ENCODE data around the gene ZBTB7C. TPM values are rescaled to one million over a fixed set of nuclear protein-coding genes. Genes with fewer than 3 reads are reported as not detected.

ZBTB7C gene
- polyA plus RNA-seq, 1 of the 3 experiments (the other 2 are of a cell fraction) = 0.05 TPM

DNA sequence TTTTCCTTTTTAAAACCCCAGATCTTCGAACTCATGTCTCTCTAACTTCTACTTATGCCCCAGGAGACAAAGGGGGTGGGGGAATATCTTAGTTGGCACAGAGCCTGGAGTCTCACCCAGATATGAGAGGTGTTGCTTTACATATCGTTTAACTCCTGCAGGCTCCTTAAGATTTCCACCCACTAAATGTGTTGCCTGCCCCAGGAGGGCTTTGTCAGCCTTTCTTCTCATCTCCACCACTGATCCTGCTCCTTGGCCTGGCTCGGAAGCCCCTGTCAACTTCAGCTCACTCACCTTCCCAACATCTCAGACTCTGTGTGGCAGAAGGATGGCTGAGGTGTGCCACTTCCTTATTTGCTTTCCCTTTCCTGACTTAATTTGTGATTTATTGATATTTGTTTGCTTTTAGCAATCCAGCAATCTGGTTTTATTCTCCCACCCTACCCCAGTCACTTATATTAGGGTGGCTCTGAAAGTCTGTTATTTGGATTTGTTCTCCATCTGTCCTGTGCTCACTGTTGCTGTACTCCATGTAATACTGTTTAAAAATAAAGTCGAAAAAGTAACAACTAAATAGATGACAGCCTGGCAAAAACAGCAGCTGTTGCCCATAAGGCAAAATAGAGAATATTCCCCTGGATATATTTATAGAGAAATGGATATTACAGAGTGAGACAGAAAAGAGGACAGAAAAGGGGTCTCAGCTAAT is 200.6 kb downstream of the ZBTB7C start:
- CTCF ChIA-PET = interaction anchor here (1.1 to 2.0 kb wide), 6 partner anchors 11 to 237 kb away, joined by 3 to 6 read pairs (median 4); no protein-coding TSS in a partner anchor
- no peak for TF ChIP-seq NFIC (IDR thresholded peaks at IDR 0.05; ENCODE audit: borderline replicate concordance)
- TF ChIP-seq FOSL2 (IDR thresholded peaks at IDR 0.05; ENCODE audit: borderline replicate concordance, low read depth) = no peak
- no peak for TF ChIP-seq SIN3A (IDR thresholded peaks at IDR 0.05; ENCODE audit: borderline replicate concordance, low read depth, low read length)
- TF ChIP-seq, protein P1, sequence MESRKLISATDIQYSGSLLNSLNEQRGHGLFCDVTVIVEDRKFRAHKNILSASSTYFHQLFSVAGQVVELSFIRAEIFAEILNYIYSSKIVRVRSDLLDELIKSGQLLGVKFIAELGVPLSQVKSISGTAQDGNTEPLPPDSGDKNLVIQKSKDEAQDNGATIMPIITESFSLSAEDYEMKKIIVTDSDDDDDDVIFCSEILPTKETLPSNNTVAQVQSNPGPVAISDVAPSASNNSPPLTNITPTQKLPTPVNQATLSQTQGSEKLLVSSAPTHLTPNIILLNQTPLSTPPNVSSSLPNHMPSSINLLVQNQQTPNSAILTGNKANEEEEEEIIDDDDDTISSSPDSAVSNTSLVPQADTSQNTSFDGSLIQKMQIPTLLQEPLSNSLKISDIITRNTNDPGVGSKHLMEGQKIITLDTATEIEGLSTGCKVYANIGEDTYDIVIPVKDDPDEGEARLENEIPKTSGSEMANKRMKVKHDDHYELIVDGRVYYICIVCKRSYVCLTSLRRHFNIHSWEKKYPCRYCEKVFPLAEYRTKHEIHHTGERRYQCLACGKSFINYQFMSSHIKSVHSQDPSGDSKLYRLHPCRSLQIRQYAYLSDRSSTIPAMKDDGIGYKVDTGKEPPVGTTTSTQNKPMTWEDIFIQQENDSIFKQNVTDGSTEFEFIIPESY (IDR thresholded peaks at IDR 0.05; ENCODE audit: borderline replicate concordance, low read depth) = no peak
- no peak for TF ChIP-seq MXI1 (IDR thresholded peaks at IDR 0.05; ENCODE audit: low read depth, low read length)
- H3K9me3 ChIP-seq = no peaks in the 10 kb centered on the region

DNA sequence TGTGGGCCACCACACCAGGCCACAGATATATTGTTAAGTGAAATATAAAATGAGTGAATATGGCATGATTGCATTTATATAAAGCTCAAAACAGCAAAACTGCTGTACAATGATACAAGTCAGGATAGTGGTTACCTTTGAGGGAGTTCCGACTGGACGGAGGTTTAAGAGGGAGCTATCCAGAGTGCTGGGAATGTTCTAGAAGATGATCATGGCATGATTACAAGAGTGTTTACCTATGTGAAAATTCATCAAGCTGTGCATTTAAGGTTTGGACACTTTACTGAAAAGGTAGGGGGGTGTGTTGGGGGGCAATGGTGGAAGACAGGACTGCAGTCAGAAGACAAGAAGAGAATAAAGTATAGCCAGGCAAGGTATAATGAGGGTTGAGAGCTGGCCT is 201.4 kb downstream of the ZBTB7C start:
- H3K27me3 ChIP-seq (ENCODE audit: insufficient read depth) = no peaks in the 10 kb centered on the region
- H3K9me3 ChIP-seq = no peaks in the 10 kb centered on the region
- H4K20me1 ChIP-seq (ENCODE audit: insufficient read depth) = no peaks in the 10 kb centered on the region
- POLR2A ChIA-PET = no interaction called here
- H3K27ac ChIP-seq (ENCODE audit: low read depth in 2 of 2, low read length in 1 of 2) = no peak overlapping the region
- no peak overlapping the region for H3K4me3 ChIP-seq (ENCODE audit: low read depth in 2 of 2, low read length in 1 of 2)
- H3K9me2 ChIP-seq = no peaks in the 10 kb centered on the region
- TF ChIP-seq, protein P2, sequence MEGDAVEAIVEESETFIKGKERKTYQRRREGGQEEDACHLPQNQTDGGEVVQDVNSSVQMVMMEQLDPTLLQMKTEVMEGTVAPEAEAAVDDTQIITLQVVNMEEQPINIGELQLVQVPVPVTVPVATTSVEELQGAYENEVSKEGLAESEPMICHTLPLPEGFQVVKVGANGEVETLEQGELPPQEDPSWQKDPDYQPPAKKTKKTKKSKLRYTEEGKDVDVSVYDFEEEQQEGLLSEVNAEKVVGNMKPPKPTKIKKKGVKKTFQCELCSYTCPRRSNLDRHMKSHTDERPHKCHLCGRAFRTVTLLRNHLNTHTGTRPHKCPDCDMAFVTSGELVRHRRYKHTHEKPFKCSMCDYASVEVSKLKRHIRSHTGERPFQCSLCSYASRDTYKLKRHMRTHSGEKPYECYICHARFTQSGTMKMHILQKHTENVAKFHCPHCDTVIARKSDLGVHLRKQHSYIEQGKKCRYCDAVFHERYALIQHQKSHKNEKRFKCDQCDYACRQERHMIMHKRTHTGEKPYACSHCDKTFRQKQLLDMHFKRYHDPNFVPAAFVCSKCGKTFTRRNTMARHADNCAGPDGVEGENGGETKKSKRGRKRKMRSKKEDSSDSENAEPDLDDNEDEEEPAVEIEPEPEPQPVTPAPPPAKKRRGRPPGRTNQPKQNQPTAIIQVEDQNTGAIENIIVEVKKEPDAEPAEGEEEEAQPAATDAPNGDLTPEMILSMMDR (IDR thresholded peaks at IDR 0.05) = no peak
- TF ChIP-seq POLR2AphosphoS5 (IDR thresholded peaks at IDR 0.05; ENCODE audit: low read depth, low read length) = no peak
- TF ChIP-seq, protein P3, sequence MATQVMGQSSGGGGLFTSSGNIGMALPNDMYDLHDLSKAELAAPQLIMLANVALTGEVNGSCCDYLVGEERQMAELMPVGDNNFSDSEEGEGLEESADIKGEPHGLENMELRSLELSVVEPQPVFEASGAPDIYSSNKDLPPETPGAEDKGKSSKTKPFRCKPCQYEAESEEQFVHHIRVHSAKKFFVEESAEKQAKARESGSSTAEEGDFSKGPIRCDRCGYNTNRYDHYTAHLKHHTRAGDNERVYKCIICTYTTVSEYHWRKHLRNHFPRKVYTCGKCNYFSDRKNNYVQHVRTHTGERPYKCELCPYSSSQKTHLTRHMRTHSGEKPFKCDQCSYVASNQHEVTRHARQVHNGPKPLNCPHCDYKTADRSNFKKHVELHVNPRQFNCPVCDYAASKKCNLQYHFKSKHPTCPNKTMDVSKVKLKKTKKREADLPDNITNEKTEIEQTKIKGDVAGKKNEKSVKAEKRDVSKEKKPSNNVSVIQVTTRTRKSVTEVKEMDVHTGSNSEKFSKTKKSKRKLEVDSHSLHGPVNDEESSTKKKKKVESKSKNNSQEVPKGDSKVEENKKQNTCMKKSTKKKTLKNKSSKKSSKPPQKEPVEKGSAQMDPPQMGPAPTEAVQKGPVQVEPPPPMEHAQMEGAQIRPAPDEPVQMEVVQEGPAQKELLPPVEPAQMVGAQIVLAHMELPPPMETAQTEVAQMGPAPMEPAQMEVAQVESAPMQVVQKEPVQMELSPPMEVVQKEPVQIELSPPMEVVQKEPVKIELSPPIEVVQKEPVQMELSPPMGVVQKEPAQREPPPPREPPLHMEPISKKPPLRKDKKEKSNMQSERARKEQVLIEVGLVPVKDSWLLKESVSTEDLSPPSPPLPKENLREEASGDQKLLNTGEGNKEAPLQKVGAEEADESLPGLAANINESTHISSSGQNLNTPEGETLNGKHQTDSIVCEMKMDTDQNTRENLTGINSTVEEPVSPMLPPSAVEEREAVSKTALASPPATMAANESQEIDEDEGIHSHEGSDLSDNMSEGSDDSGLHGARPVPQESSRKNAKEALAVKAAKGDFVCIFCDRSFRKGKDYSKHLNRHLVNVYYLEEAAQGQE (IDR thresholded peaks at IDR 0.05; ENCODE audit: low read depth, low read length) = no peak
- TF ChIP-seq EP300 (IDR thresholded peaks at IDR 0.05; ENCODE audit: borderline replicate concordance in 1 of 2, low read depth in 1 of 2, low read length in 1 of 2) = no peak
- no peak for TF ChIP-seq TEAD4 (IDR thresholded peaks at IDR 0.05; ENCODE audit: borderline replicate concordance, insufficient read depth)
- no peak for TF ChIP-seq FOSL2 (IDR thresholded peaks at IDR 0.05; ENCODE audit: borderline replicate concordance, low read depth)
- TF ChIP-seq SIN3A (IDR thresholded peaks at IDR 0.05; ENCODE audit: borderline replicate concordance, low read depth, low read length) = no peak
- TF ChIP-seq, protein P1 (IDR thresholded peaks at IDR 0.05; ENCODE audit: borderline replicate concordance, low read depth) = no peak
- TF ChIP-seq MEF2A (IDR thresholded peaks at IDR 0.05; ENCODE audit: borderline replicate concordance, low read depth) = no peak
- TF ChIP-seq CHD2 (IDR thresholded peaks at IDR 0.05; ENCODE audit: low read length, partially characterized antibody) = no peak
- TF ChIP-seq GABPA (IDR thresholded peaks at IDR 0.05; ENCODE audit: low read depth) = no peak
- TF ChIP-seq, protein P4, sequence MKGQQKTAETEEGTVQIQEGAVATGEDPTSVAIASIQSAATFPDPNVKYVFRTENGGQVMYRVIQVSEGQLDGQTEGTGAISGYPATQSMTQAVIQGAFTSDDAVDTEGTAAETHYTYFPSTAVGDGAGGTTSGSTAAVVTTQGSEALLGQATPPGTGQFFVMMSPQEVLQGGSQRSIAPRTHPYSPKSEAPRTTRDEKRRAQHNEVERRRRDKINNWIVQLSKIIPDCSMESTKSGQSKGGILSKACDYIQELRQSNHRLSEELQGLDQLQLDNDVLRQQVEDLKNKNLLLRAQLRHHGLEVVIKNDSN (IDR thresholded peaks at IDR 0.05; ENCODE audit: borderline replicate concordance, low read depth) = no peak
- no peaks in the 10 kb centered on the region for H3K36me3 ChIP-seq (replicated peaks in 1 of 2; ENCODE audit: control insufficient read depth in 1 of 2, insufficient read depth in 2 of 2, low read length in 1 of 2)
- 79% methylated on average over 2 of the region's 2 CpGs for WGBS (ENCODE audit: low lambda C conversion rate)
- H3K9ac ChIP-seq = no peak overlapping the region
- H2AFZ ChIP-seq (ENCODE audit: low read depth) = no peak overlapping the region
- no peaks in the 10 kb centered on the region for H3F3A ChIP-seq (replicated peaks; ENCODE audit: insufficient read depth)
- CTCF ChIA-PET = interaction anchor here (0.6 to 2.0 kb wide), 5 partner anchors 16 to 504 kb away, joined by 3 to 6 read pairs (median 4); no protein-coding TSS in a partner anchor
- H3K4me1 ChIP-seq (ENCODE audit: control insufficient read depth in 1 of 2, insufficient read depth in 2 of 2, low read depth in 1 of 2, low read length in 1 of 2) = peaks cover 0 to 3% of the 10 kb centered on the region in 2 experiments; a peak in 1 of 4 replicates
- DNase-seq = no peak
- no peaks in the 10 kb centered on the region for H3K79me2 ChIP-seq (ENCODE audit: insufficient read depth)
- no peak overlapping the region for H3K4me2 ChIP-seq

More for the DNA sequence above, 200.6 kb downstream of the ZBTB7C start:
- 21% methylated on average over 4 of the region's 4 CpGs for WGBS (ENCODE audit: low lambda C conversion rate)
- Histone ChIP-seq H3K4me2 (no peak overlapping the region), H4K20me1 (ENCODE audit: insufficient read depth) (no peaks in the 10 kb centered on the region), H3K79me2 (ENCODE audit: insufficient read depth) (no peaks in the 10 kb centered on the region), H3K9ac (no peak overlapping the region), H3K4me1 (ENCODE audit: control insufficient read depth in 1 of 2, insufficient read depth in 2 of 2, low read depth in 1 of 2, low read length in 1 of 2) (peaks cover 0 to 3% of the 10 kb centered on the region in 2 experiments; a peak in 1 of 4 replicates), H3K9me2 (no peaks in the 10 kb centered on the region), H3K27me3 (ENCODE audit: insufficient read depth) (no peaks in the 10 kb centered on the region), H2AFZ (ENCODE audit: low read depth) (no peak overlapping the region), H3K4me3 (ENCODE audit: low read depth in 2 of 2, low read length in 1 of 2) (no peak overlapping the region), H3F3A (replicated peaks; ENCODE audit: insufficient read depth) (no peaks in the 10 kb centered on the region), H3K27ac (ENCODE audit: low read depth in 2 of 2, low read length in 1 of 2) (no peak overlapping the region), H3K36me3 (replicated peaks in 1 of 2; ENCODE audit: control insufficient read depth in 1 of 2, insufficient read depth in 2 of 2, low read length in 1 of 2) (no peaks in the 10 kb centered on the region)
- no peak for DNase-seq
- POLR2A ChIA-PET = no interaction called here

Measured in SK-N-SH (cell line).